Measurements from ENCODE around the gene SLC17A9. TPM values are rescaled to one million over a fixed set of nuclear protein-coding genes. Genes with fewer than 3 reads are reported as not detected.
"Not testable (repeated sequence)": the region's sequence is repeated elsewhere in the genome, so short reads cannot be mapped to it uniquely, and the experiment has no call there.

SLC17A9 gene
- total RNA-seq, 2 experiments from 2014 or later, result 78.5 to 78.7 TPM

DNA sequence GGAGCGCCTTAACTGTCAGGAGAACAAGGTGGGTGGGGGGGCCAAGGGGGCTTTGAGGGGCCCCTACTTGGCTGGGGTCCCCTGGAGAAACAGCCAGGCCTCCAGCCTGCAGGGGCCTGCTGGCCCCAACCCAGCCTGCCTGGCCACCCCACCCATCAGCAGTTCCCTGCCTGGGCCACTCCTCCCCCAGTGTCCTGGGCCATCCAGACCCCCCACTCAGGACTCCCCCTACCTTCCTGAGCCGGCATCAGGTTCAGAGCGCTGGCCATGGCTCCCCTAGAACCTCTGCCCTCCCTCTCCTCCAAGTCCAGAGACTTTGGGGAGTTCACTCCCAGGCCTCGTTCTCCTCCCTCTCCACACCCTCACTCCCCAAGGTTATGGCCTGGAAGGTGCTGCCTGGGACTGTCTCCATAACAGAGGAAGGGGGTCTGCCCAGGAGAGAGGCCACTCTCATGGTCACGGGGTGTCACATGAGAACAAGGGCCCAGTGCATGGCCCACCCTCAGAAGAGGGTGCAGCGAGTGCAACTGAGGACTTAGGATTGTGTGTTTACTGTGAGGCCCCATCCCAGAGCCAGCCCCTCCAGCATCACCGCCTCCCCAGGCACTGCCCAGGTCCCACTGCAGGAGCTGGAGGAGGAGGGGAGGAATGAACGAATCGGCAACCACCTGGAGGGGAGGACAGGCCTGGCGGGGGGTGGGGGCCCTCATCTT lies 6.0 kb downstream of the SLC17A9 start:
- peaks cover 20% of the 10 kb centered on the region for H3K4me1 Mint-ChIP-seq (ENCODE audit: low read depth)
- TF ChIP-seq, protein P1, sequence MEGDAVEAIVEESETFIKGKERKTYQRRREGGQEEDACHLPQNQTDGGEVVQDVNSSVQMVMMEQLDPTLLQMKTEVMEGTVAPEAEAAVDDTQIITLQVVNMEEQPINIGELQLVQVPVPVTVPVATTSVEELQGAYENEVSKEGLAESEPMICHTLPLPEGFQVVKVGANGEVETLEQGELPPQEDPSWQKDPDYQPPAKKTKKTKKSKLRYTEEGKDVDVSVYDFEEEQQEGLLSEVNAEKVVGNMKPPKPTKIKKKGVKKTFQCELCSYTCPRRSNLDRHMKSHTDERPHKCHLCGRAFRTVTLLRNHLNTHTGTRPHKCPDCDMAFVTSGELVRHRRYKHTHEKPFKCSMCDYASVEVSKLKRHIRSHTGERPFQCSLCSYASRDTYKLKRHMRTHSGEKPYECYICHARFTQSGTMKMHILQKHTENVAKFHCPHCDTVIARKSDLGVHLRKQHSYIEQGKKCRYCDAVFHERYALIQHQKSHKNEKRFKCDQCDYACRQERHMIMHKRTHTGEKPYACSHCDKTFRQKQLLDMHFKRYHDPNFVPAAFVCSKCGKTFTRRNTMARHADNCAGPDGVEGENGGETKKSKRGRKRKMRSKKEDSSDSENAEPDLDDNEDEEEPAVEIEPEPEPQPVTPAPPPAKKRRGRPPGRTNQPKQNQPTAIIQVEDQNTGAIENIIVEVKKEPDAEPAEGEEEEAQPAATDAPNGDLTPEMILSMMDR (IDR thresholded peaks at IDR 0.05), result no peak
- H3K9me3 Mint-ChIP-seq, result no peaks in the 10 kb centered on the region
- ATAC-seq (no peak), DNase-seq (no peak)
- H3K4me3 Mint-ChIP-seq, result no peak overlapping the region
- H3K27me3 Mint-ChIP-seq, result no peaks in the 10 kb centered on the region
- CTCF ChIA-PET, result interaction anchor here (1.1 to 3.2 kb wide), 2 partner anchors 9 to 14 kb away, joined by 3 to 13 read pairs; no protein-coding TSS in a partner anchor
- H3K27ac Mint-ChIP-seq, result no peak overlapping the region
- POLR2A ChIA-PET, result interaction anchor here (0.7 to 1.2 kb wide), 3 partner anchors 9 to 64 kb away, joined by 3 to 4 read pairs (median 3); partner anchors contain the start of gene GID8
- peaks cover 33% of the 10 kb centered on the region for H3K36me3 Mint-ChIP-seq (ENCODE audit: low read depth)
- intact Hi-C loops (cut with micrococcal nuclease), result loop anchor here (10.0 kb wide), 1 partner anchor 54 kb away; no protein-coding TSS in a partner anchor

- ChIA-PET CTCF (interaction anchor here (0.7 to 3.2 kb wide), 3 partner anchors 10 to 65 kb away, joined by 3 to 13 read pairs (median 3); no protein-coding TSS in a partner anchor), POLR2A (interaction anchor here (0.5 to 2.1 kb wide), 7 partner anchors 8 to 65 kb away, joined by 3 to 10 read pairs (median 3); partner anchors contain the start of gene GID8)
- Mint-ChIP-seq H3K36me3 (ENCODE audit: low read depth) (peaks cover 28% of the 10 kb centered on the region), H3K4me3 (no peak overlapping the region), H3K4me1 (ENCODE audit: low read depth) (peaks cover 17% of the 10 kb centered on the region), H3K27ac (no peak overlapping the region), H3K27me3 (no peaks in the 10 kb centered on the region), H3K9me3 (no peaks in the 10 kb centered on the region)
- TF ChIP-seq, protein P1 (IDR thresholded peaks at IDR 0.05), result no peak
- intact Hi-C loops (cut with micrococcal nuclease), result loop anchor here (10.0 kb wide), 1 partner anchor 55 kb away; no protein-coding TSS in a partner anchor
- ATAC-seq, result peak; percentile 52
- no peak for DNase-seq
Observed at GRCh38 chr20:62959101-62959971, 6.8 kb downstream of the SLC17A9 start.

- ChIA-PET CTCF (interaction anchor here (0.7 to 3.2 kb wide), 2 partner anchors 13 to 66 kb away, joined by 3 to 13 read pairs; no protein-coding TSS in a partner anchor), POLR2A (interaction anchor here (0.5 to 2.1 kb wide), 5 partner anchors 8 to 63 kb away, joined by 3 to 10 read pairs (median 4); no protein-coding TSS in a partner anchor)
- DNase-seq, result no peak
- TF ChIP-seq, protein P1 (IDR thresholded peaks at IDR 0.05), result no peak
- no peaks in the 10 kb centered on the region for H3K9me3 Mint-ChIP-seq
- ATAC-seq, result no peak
- intact Hi-C loops (cut with micrococcal nuclease), result loop anchor here (10.0 kb wide), 1 partner anchor 55 kb away; no protein-coding TSS in a partner anchor
- peaks cover 11% of the 10 kb centered on the region for H3K4me1 Mint-ChIP-seq (ENCODE audit: low read depth)
- peaks cover 27% of the 10 kb centered on the region for H3K36me3 Mint-ChIP-seq (ENCODE audit: low read depth)
- H3K4me3 Mint-ChIP-seq, result no peak overlapping the region
- H3K27me3 Mint-ChIP-seq, result no peaks in the 10 kb centered on the region
- H3K27ac Mint-ChIP-seq, result no peak overlapping the region
Observed at GRCh38 chr20:62959998-62960436, 7.5 kb downstream of the SLC17A9 start.

GRCh38 chr20:62960446-62961309 lies 8.2 kb downstream of the SLC17A9 start:
- ChIA-PET POLR2A (interaction anchor here (1.4 to 2.1 kb wide), 2 partner anchors 10 to 12 kb away, joined by 4 to 10 read pairs; no protein-coding TSS in a partner anchor), CTCF (interaction anchor here (3.2 kb wide), 1 partner anchor 12 kb away, joined by 13 read pairs; no protein-coding TSS in a partner anchor)
- DNase-seq; H3K4me3 Mint-ChIP-seq; H3K9me3 Mint-ChIP-seq; H3K27me3 Mint-ChIP-seq; intact Hi-C loops (cut with micrococcal nuclease); H3K27ac Mint-ChIP-seq; ATAC-seq: not testable (repeated sequence)
- Mint-ChIP-seq H3K4me1 (ENCODE audit: low read depth) (peaks cover 11% of the 10 kb centered on the region), H3K36me3 (ENCODE audit: low read depth) (peaks cover 30% of the 10 kb centered on the region)
